MV-4-11 (cell line): ENCODE data around the gene CERS6.
"Not testable (repeated sequence)": the region's sequence is repeated elsewhere in the genome, so short reads cannot be mapped to it uniquely, and the experiment has no call there.

Experiments
- DNase-seq: peaks from one replicate; lab custom pipeline; 2025; lab: John Stamatoyannopoulos, UW

CERS6 gene

DNA sequence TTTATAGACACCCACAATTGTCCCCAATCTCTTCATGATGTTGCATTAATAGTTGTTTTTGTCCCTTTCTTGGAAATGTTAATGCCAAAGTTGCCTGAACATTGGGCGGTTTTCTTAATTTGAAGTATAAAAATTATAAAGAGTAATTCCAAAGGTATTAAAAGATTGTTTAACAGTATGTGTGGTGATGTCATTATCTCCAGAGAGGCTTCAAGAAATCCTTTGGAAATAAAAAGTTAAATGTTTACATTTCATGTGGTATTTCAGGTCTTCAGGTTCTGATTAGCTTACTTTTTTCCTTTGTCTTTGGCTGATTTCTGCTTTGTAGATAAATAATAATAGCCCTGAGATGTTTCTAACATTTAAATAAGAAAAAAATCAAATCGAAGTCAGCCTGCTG is 317.1 kb downstream of the CERS6 start:
- no peak for DNase-seq

- DNase-seq, result peak; percentile 10
Measured at GRCh38 chr2:168773719-168774521, 317.8 kb downstream of the CERS6 start.

DNA sequence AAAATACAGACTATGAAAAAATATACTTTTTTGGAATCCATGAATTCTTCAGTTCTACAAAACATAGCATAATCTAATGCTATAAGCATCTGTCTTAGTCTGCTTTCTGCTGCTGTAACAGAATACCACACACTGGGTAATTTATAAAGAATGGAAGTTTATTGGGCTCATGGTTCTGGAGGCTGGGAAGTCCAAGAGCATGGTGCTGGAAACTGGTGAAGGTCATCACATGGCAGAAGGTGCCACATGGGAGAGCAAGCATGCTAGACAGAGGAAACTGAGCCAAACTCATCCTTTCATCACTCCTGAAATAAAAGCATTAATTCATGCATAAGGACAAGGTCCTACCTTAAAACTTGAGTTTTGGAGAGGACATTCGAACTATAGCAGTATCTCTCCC is 319.8 kb downstream of the CERS6 start:
- no peak for DNase-seq

- DNase-seq, result no peak
Measured at GRCh38 chr2:168780669-168781071, 324.6 kb downstream of the CERS6 start.

DNA sequence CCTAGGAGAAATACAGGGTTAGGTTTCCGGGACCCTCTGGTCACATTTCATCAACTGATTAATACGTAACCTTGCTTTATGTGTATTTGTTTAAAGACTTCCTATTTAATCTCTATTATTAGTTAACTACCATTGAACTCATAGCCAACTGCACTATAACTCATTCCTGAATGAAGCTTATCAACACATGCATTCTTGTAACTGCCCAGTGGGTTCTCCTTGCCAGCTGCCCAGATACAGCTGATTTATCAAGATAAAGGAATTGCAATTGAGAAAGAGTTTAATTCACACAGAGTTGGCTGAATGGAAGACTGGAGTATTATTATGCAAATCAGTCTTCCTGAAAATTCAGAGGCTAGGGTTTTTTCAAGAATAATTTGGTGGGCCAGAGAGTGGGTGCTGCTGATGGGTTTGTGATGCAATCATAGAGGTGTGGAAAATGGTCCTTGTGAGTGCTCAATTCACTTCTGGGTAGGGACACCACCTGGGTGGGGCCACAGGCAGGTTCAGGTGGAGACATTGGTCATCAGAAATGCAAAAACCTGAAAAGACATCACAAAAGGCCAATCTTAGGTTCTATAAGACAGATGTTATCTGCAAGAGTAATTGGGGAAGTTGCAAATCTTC is 325.2 kb downstream of the CERS6 start:
- no peak for DNase-seq

DNA sequence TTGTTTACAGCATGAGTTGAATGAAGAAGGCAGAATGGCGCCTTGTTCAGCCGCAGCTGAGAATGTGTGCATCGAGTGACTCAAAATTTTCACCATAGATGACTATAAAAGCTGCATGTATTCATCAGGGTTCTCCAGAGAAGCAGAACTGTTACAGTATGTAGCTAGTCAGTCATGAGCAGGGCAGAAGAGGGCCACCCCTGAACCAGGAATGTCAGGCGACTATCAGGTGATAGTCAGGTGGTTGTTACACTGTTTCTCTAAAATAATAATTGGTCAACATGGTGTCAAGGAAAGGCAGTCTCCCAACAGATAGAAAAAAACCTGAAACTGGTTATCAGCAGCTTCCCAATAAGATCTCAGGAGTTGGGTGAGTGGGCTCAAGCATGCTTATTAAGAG is 326.2 kb downstream of the CERS6 start:
- no peak for DNase-seq

GRCh38 chr2:168784993-168785392 is 328.9 kb downstream of the CERS6 start:
- no peak for DNase-seq

- DNase-seq, result no peak
Measured at GRCh38 chr2:168787098-168787781, 331.2 kb downstream of the CERS6 start.

DNA sequence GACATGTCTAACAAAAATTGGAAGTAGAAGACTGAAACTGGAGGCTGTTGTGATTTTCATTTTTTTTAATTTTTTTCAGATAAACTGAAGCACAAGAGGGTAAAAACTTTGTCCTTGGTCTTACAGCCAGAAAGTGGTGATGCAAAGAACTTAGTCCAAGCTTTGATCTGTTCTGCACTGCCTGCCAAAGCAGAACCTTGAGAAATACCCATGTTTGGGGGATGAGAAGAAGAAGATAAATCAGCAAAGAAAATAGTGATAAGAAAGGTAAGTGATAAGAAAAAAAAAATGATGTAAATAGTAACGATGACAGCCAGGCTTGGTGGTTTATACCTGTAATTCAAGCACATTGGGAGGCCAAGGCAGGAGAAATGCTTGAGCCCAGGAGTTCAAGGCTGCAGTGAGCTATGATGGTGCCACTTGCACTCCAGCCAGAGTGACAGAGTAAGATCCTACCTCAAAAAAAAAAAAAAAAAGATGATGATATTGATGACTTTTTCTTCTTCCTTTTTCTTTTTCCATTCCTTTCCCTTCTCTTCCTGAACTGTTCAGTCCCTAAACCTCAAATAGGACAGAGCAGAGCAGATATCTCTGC is 331.8 kb downstream of the CERS6 start:
- DNase-seq, result no peak

DNA sequence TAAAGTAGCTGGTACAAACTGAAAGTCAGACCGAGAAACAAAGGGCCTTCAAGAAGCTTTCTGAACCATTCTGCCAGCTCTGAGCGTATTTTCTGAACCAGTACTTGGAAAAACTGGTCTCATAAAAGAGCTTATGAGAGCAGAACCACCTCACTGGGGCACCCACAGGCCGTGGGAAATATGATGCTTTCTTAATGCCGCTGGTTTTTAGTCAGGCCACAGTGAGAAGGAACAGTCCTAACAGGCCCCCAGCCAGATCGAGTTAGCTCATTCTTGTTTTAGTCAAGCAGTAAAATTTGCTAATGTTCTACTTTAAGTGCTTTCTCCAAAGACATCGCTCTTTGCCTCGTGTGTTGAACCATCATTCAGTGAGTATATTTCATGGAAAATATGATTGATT is 333.7 kb downstream of the CERS6 start:
- no peak for DNase-seq

DNA sequence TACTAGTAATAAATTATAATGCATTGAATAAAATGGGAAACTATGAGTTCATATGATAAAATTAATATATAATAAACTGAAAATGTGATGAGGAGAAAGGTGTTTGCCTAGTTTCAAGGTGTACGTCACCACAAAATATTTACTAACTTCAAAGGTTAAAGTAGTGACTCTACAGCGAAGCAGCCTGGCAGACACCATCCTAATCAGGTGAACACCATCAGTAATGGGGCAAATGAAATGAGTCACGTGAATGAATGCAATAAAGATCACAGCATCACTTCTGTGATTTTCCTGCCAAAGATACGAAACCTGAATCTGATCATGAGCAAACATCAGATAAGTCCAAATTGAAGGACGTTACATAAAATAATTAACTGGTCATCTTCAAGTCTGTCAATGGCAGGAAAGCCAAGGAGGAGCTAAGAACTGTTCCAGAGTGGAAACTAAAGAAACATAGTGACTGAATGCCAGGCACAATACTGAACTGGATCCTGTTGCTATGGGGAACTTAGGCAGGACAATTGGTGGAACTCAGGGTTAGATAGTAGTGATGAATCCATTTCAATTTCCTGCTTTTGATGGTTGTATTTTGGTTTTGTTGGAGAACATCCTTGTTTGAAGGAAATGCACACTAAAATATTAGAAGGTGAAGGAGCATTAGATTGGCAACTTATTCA is 334.3 kb downstream of the CERS6 start:
- DNase-seq, result no peak

GRCh38 chr2:168791140-168791539 is 335.1 kb downstream of the CERS6 start:
- DNase-seq, result not testable (repeated sequence)

- DNase-seq, result no peak
Measured at GRCh38 chr2:168793596-168793995, 337.5 kb downstream of the CERS6 start.

DNA sequence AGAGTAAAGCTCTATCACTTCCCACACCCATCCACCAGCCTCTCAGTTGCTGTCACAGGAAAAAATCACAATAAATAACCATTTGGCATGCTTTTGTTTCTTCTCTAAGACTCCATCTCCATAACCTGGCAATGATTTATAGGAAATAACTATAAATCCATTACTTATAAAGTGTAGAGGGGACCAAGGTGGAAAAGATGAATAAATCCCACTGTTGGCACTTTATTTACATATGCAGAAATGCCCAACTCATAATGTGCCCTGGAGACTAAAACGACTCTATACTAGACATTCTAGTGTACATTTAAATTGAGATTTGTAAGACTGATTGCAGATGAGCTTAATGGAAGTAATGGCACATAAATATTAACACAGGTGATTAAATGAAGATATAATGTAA is 338.9 kb downstream of the CERS6 start:
- no peak for DNase-seq

- no peak for DNase-seq
Measured at GRCh38 chr2:168796090-168796577, 340.1 kb downstream of the CERS6 start.

- DNase-seq, result no peak
Measured at GRCh38 chr2:168796583-168797285, 340.7 kb downstream of the CERS6 start.

DNA sequence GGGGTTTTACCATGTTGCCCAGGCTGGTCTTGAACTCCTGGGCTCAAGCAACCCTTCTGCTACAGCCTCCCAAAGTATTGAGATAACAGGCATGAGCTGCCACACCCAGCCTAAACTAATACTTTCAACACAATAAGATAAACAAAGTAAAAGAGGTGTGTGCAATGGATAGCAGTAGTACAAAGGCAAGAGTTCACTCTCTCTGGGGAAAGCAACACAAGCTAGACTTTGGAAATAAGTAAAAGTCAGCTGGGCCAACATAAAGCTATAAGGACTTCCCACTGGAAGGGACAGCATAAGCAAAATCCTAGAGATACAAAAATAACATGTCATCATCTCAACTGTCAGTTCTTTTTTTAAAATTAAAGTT is 341.2 kb downstream of the CERS6 start:
- DNase-seq, result no peak

GRCh38 chr2:168798076-168798887 is 342.2 kb downstream of the CERS6 start:
- DNase-seq, result peak; percentile 39

GRCh38 chr2:168798888-168799410 is 342.9 kb downstream of the CERS6 start:
- no peak for DNase-seq

- DNase-seq, result no peak
Measured at GRCh38 chr2:168801471-168801870, 345.4 kb downstream of the CERS6 start.
